ENCODE measurements around the gene FRMD4A.
"Not testable (repeated sequence)": the region's sequence is repeated elsewhere in the genome, so short reads cannot be mapped to it uniquely, and the experiment has no call there.

The FRMD4A gene

GRCh38 chr10:13882119-13882711 lies 448.5 kb downstream of the FRMD4A start:
- DNase-seq (ENCODE audit: low read depth) = peak; percentile 90

GRCh38 chr10:13880760-13881159 lies 450.0 kb downstream of the FRMD4A start:
- no peak for DNase-seq (ENCODE audit: low read depth)

- DNase-seq (ENCODE audit: low read depth) = no peak
Observed at GRCh38 chr10:13877154-13877909, 453.4 kb downstream of the FRMD4A start.

GRCh38 chr10:13873196-13873595 lies 457.5 kb downstream of the FRMD4A start:
- no peak for DNase-seq (ENCODE audit: low read depth)

GRCh38 chr10:13872411-13872810 lies 458.3 kb downstream of the FRMD4A start:
- no peak for DNase-seq (ENCODE audit: low read depth)

GRCh38 chr10:13871776-13872175 lies 458.9 kb downstream of the FRMD4A start:
- no peak for DNase-seq (ENCODE audit: low read depth)

- no peak for DNase-seq (ENCODE audit: low read depth)
Observed at GRCh38 chr10:13871011-13871410, 459.7 kb downstream of the FRMD4A start.

- no peak for DNase-seq (ENCODE audit: low read depth)
Observed at GRCh38 chr10:13869295-13869664, 461.4 kb downstream of the FRMD4A start.

- DNase-seq (ENCODE audit: low read depth) = no peak
Observed at GRCh38 chr10:13868528-13869294, 462.0 kb downstream of the FRMD4A start.

- DNase-seq (ENCODE audit: low read depth) = no peak
Observed at GRCh38 chr10:13867822-13868221, 462.9 kb downstream of the FRMD4A start.

GRCh38 chr10:13865758-13866491 lies 464.8 kb downstream of the FRMD4A start:
- peak; percentile 63 for DNase-seq (ENCODE audit: low read depth)

GRCh38 chr10:13865220-13865619 lies 465.5 kb downstream of the FRMD4A start:
- DNase-seq (ENCODE audit: low read depth) = not testable (repeated sequence)

GRCh38 chr10:13862546-13863233 lies 468.0 kb downstream of the FRMD4A start:
- DNase-seq (ENCODE audit: low read depth) = no peak

GRCh38 chr10:13860886-13861285 lies 469.8 kb downstream of the FRMD4A start:
- DNase-seq (ENCODE audit: low read depth) = no peak

- DNase-seq (ENCODE audit: low read depth) = peak; percentile 28
Observed at GRCh38 chr10:13859979-13860654, 470.6 kb downstream of the FRMD4A start.

GRCh38 chr10:13858709-13859108 lies 472.0 kb downstream of the FRMD4A start:
- no peak for DNase-seq (ENCODE audit: low read depth)

- DNase-seq (ENCODE audit: low read depth) = no peak
Observed at GRCh38 chr10:13857451-13857850, 473.3 kb downstream of the FRMD4A start.

- peak; percentile 21 for DNase-seq (ENCODE audit: low read depth)
Observed at GRCh38 chr10:13853854-13854253, 476.9 kb downstream of the FRMD4A start.

- DNase-seq (ENCODE audit: low read depth) = no peak
Observed at GRCh38 chr10:13852872-13853271, 477.9 kb downstream of the FRMD4A start.

GRCh38 chr10:13851906-13852305 lies 478.8 kb downstream of the FRMD4A start:
- DNase-seq (ENCODE audit: low read depth) = no peak
